ENCODE measurements around the gene TTC39B.
A peak's percentile ranks its signal among the peaks of the same experiment; 100 is the strongest.
"Not testable (repeated sequence)": the region's sequence is repeated elsewhere in the genome, so short reads cannot be mapped to it uniquely, and the experiment has no call there.

Gene TTC39B

GRCh38 chr9:15306757-15307522 lies at the start of gene TTC39B:
Gene TTC39B, minus strand, starts transcription at chr9:15307216. Its CDS starts 91 bp downstream, at chr9:15307125.
- peak; percentile 86 for DNase-seq

GRCh38 chr9:15355669-15356068 lies 48.7 kb upstream of the TTC39B start:
- no peak for DNase-seq

GRCh38 chr9:15354713-15355112 lies 47.7 kb upstream of the TTC39B start:
- no peak for DNase-seq

- DNase-seq, result no peak
Measured at GRCh38 chr9:15353892-15354291, 46.9 kb upstream of the TTC39B start.

- DNase-seq, result no peak
Measured at GRCh38 chr9:15352306-15352705, 45.3 kb upstream of the TTC39B start.

- DNase-seq, result peak; percentile 51
Measured at GRCh38 chr9:15349892-15350761, 43.1 kb upstream of the TTC39B start.

- DNase-seq, result no peak
Measured at GRCh38 chr9:15346837-15347236, 39.8 kb upstream of the TTC39B start.

GRCh38 chr9:15344191-15344590 lies 37.2 kb upstream of the TTC39B start:
- no peak for DNase-seq

GRCh38 chr9:15333376-15333881 lies 26.4 kb upstream of the TTC39B start:
- no peak for DNase-seq

- no peak for DNase-seq
Measured at GRCh38 chr9:15332939-15333338, 25.9 kb upstream of the TTC39B start.

- DNase-seq, result no peak
Measured at GRCh38 chr9:15329539-15330109, 22.6 kb upstream of the TTC39B start.

GRCh38 chr9:15328946-15329345 lies 21.9 kb upstream of the TTC39B start:
- DNase-seq, result no peak

GRCh38 chr9:15322695-15323094 lies 15.7 kb upstream of the TTC39B start:
- DNase-seq, result not testable (repeated sequence)

- not testable (repeated sequence) for DNase-seq
Measured at GRCh38 chr9:15319661-15320060, 12.6 kb upstream of the TTC39B start.

GRCh38 chr9:15317836-15318235 lies 10.8 kb upstream of the TTC39B start:
- no peak for DNase-seq

- DNase-seq, result no peak
Measured at GRCh38 chr9:15311607-15312006, 4.6 kb upstream of the TTC39B start.

- no peak for DNase-seq
Measured at GRCh38 chr9:15310107-15310850, 3.3 kb upstream of the TTC39B start.

- no peak for DNase-seq
Measured at GRCh38 chr9:15308511-15308910, 1.5 kb upstream of the TTC39B start.

- no peak for DNase-seq
Measured at GRCh38 chr9:15307523-15307841, 466 bp upstream of the TTC39B start.

- peak; percentile 51 for DNase-seq
Measured at GRCh38 chr9:15306068-15306756, 804 bp downstream of the TTC39B start.

GRCh38 chr9:15305470-15305869 lies 1.5 kb downstream of the TTC39B start:
- no peak for DNase-seq

GRCh38 chr9:15304632-15305031 lies 2.4 kb downstream of the TTC39B start:
- no peak for DNase-seq
